Endothelial cell of umbilical vein (primary cell): ENCODE measurements around the gene ACIN1. TPM values are rescaled to one million over a fixed set of nuclear protein-coding genes. Genes with fewer than 3 reads are reported as not detected.

ENCODE experiments used
- BruUV-seq: library from RNA; stranded (reverse); fragments of 400-500 nt; replicated peaks from 2 replicates; lab custom pipeline; 2021; lab: Mats Ljungman, UMichigan
- CTCF ChIA-PET: fragments of 300-600, 350-600 bp; sonication (Branson Sonifier 250); formaldehyde crosslinking; loops from one replicate; lab custom pipeline; 2021; ENCODE audit warnings: antibody characterized with exemption, inconsistent platforms; lab: Charles Lee
- POLR2A ChIA-PET: fragments of 300-600, 350-600 bp; sonication (Branson Sonifier 250); formaldehyde crosslinking; loops from one replicate; lab custom pipeline; 2021; ENCODE audit warnings: antibody characterized with exemption, inconsistent platforms; lab: Charles Lee
- DNase-seq: peaks from one replicate; pipeline ENCODE4 v3.0.0-alpha.2; 2011; ENCODE audit warnings: low read depth, low spot score
- FAIRE-seq: peaks from 2 replicates; lab custom pipeline; 2011; peaks lifted over from hg19 to GRCh38; lab: Jason Lieb, UNC
- H2AFZ ChIP-seq: 2 replicates; pipeline ENCODE4 v1.6.0; 2012; ENCODE audit warnings: low read depth, low read length, control low read depth, inconsistent platforms
- H3K27ac ChIP-seq: 2 replicates; pipeline ENCODE4 v1.5.1; 2011; ENCODE audit warnings: low read depth, mild to moderate bottlenecking, control low read depth, low read length, moderate library complexity; ENCODE audit not compliant: insufficient read depth
- H3K27me3 ChIP-seq, 2 experiments: 2 replicates each; pipeline versions ENCODE4 v1.6.0 to v1.6.1; 2011; ENCODE audit warnings: low read length in 2 of 2, mixed read lengths in 1 of 2; ENCODE audit not compliant: control insufficient read depth in 2 of 2, insufficient read depth in 2 of 2
- H3K36me3 ChIP-seq, 2 experiments: 2 replicates in 1 of 2; 3 replicates in 1 of 2; pipeline ENCODE4 v1.5.1; 2011; ENCODE audit warnings: low read length in 2 of 2, mild to moderate bottlenecking in 1 of 2, moderate library complexity in 1 of 2; ENCODE audit not compliant: control insufficient read depth in 2 of 2, insufficient read depth in 2 of 2; ENCODE audit errors: extremely low read depth in 1 of 2
- H3K4me1 ChIP-seq: 3 replicates; pipeline ENCODE4 v1.5.1; 2011; ENCODE audit warnings: mild to moderate bottlenecking, low read length; ENCODE audit not compliant: control insufficient read depth, insufficient read depth; ENCODE audit errors: extremely low read depth
- H3K4me2 ChIP-seq: 2 replicates; pipeline ENCODE4 v1.6.1; 2011; ENCODE audit warnings: low read length, control low read depth, mixed read lengths; ENCODE audit not compliant: insufficient read depth
- H3K4me3 ChIP-seq, 3 experiments: fragments of 200-600 bp in 1 of 3; sonication (generic), shearing (Covaris generic) in 1 of 3; replicated peaks in 1 of 3; 2 replicates each; pipeline ENCODE4 v1.5.1; 2011 to 2016; ENCODE audit warnings: control low read depth in 3 of 3, low read length in 3 of 3, mild to moderate bottlenecking in 2 of 3, inconsistent platforms in 1 of 3, low read depth in 1 of 3, moderate library complexity in 1 of 3; ENCODE audit not compliant: insufficient read depth in 1 of 3
- H3K79me2 ChIP-seq: 2 replicates; pipeline ENCODE4 v1.6.0; 2012; ENCODE audit warnings: low read length, inconsistent platforms; ENCODE audit not compliant: control insufficient read depth, insufficient read depth
- H3K9ac ChIP-seq: replicated peaks from 2 replicates; pipeline ENCODE3; 2011; ENCODE audit warnings: low read length, control low read depth; ENCODE audit not compliant: insufficient read depth; ENCODE audit errors: extremely low read depth
- H3K9me1 ChIP-seq: replicated peaks from 3 replicates; pipeline ENCODE4 v1.6.0; 2011; ENCODE audit warnings: mild to moderate bottlenecking, low read length; ENCODE audit not compliant: control insufficient read depth, insufficient read depth; ENCODE audit errors: extremely low read depth
- H3K9me3 ChIP-seq: replicated peaks from 2 replicates; pipeline ENCODE4 v1.5.1; 2012; ENCODE audit warnings: low read length, inconsistent platforms; ENCODE audit not compliant: control insufficient read depth, insufficient read depth
- H4K20me1 ChIP-seq: replicated peaks from 2 replicates; pipeline ENCODE3; 2011; ENCODE audit warnings: mild to moderate bottlenecking, low read length; ENCODE audit not compliant: control insufficient read depth, insufficient read depth; ENCODE audit errors: extremely low read depth
- EZH2 ChIP-seq: IDR thresholded peaks from 2 replicates; pipeline ENCODE4 v1.6.1; 2012; ENCODE audit warnings: borderline replicate concordance, low read depth, mild to moderate bottlenecking, moderate library complexity, low read length, inconsistent platforms; ENCODE audit not compliant: severe bottlenecking
- FOS ChIP-seq: IDR thresholded peaks from 2 replicates; pipeline ENCODE4 v1.6.1; 2011; ENCODE audit warnings: mild to moderate bottlenecking, low read length, moderate library complexity, borderline replicate concordance; ENCODE audit not compliant: insufficient read depth
- GATA2 ChIP-seq: IDR thresholded peaks from 2 replicates; pipeline ENCODE4 v1.7.0; 2011; ENCODE audit warnings: low read depth, mild to moderate bottlenecking, moderate library complexity, mixed read lengths, low read length; ENCODE audit not compliant: insufficient read length, insufficient read depth
- JUN ChIP-seq: IDR thresholded peaks from 2 replicates; pipeline ENCODE4 v1.6.1; 2011; ENCODE audit warnings: borderline replicate concordance, low read depth; ENCODE audit not compliant: insufficient read length, insufficient read depth
- MYC ChIP-seq: IDR thresholded peaks from one replicate; pipeline ENCODE4 v1.6.1; 2011; ENCODE audit warnings: mild to moderate bottlenecking, low read depth, low read length
- dilution Hi-C: fragments of 300-500 bp; cut with MboI; formaldehyde crosslinking; loops from one replicate; pipeline ENCODE4 v1.15.0; 2019; ENCODE audit warnings: low sequenced_read_pairs; ENCODE audit not compliant: extremely low pct_ligation_motif_present
- intact Hi-C: fragments of 100-400 bp; cut with micrococcal nuclease; formaldehyde crosslinking; loops from one replicate; pipeline ENCODE4 v1.10.0; 2022
- polyA plus RNA-seq, 4 experiments: library from polyadenylated mRNA; depleted of rRNA in 3 of 4; stranded (reverse) in 3 of 4; unstranded in 1 of 4; fragments of >200 nt; gene quantifications; 2 replicates each; pipeline versions ENCODE4 v1.2.1 to v1.2.3, GENCODE V29; 2011 to 2012; ENCODE audit warnings: missing spikeins in 1 of 4
- total RNA-seq: library from RNA; stranded (reverse); gene quantifications from 2 replicates; pipeline ENCODE4 v1.2.3, GENCODE V29; 2021
- TF ChIP-seq, protein P1 (sequence below), 2 donors: IDR thresholded peaks; 1 replicate in 1 of 2; 2 replicates in 1 of 2; pipeline ENCODE4 v1.5.1; 2011; ENCODE audit warnings: low read length in 2 of 2, mild to moderate bottlenecking in 2 of 2, moderate library complexity in 2 of 2, control low read depth in 1 of 2, inconsistent platforms in 1 of 2, low read depth in 1 of 2; ENCODE audit not compliant: insufficient read depth in 1 of 2; ENCODE audit errors: extremely low read depth in 1 of 2
- TF ChIP-seq, protein P2 (sequence below): IDR thresholded peaks from 2 replicates; pipeline ENCODE4 v1.6.1; 2011; ENCODE audit not compliant: insufficient read depth, insufficient read length

Gene ACIN1
- total and polyA plus RNA-seq, 2 donors (not counting 3 experiments of a cell fraction or from before 2014, with no cell fraction given), result 146 to 240 TPM

DNA sequence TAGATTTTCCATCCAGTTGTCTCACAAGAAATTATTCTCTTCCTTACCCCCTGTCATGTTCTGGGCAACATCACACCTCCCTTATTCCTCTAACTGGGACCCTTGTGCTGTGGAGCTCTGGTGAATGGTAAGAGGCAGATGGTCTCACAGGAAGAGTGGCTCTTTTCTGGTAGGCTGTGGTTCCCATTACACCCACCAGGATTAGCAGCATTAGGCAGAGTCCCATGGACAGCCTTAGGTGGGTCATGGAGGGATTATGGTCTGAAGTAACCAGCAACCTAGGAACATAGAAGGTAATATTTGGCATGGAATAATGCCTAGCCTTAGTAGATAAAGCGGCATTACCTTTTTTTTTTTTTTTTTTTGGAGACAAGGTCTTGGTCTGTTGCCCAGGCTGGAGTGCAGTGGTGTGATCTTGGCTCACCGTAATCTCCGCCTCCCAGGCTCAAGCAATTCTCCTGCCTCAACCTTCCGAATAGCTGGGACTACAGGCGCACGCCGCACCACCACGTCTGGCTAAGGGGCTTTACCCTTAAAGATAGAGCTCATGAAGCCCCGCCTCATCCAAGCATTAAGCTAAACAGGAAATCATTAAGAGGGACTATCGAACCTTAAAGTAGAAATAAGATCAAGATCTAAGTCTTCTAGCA is 4.4 kb upstream of the ACIN1 start:
- Histone ChIP-seq H3K36me3 (peaks cover 5 to 13% of the 10 kb centered on the region in 2 experiments), H3K4me3 (no peak overlapping the region), H3K9me3 (no peaks in the 10 kb centered on the region), H3K79me2 (peaks cover 33% of the 10 kb centered on the region), H3K27ac (no peak overlapping the region), H2AFZ (no peak overlapping the region), H3K4me2 (no peak overlapping the region), H3K4me1 (peaks cover 9% of the 10 kb centered on the region), H3K9me1 (no peaks in the 10 kb centered on the region), H3K9ac (no peak overlapping the region), H4K20me1 (no peaks in the 10 kb centered on the region), H3K27me3 (no peaks in the 10 kb centered on the region)
- FAIRE-seq, result no peak
- POLR2A ChIA-PET, result no interaction called here
- intact Hi-C loops, result no loop called here
- dilution Hi-C loops, result no loop called here
- no peak for DNase-seq
- CTCF ChIA-PET, result interaction anchor here (0.9 to 1.5 kb wide), 6 partner anchors 8 to 113 kb away, joined by 3 to 11 read pairs (median 5); no protein-coding TSS in a partner anchor
- BruUV-seq, result no TSS peak
- TF ChIP-seq, protein P1, sequence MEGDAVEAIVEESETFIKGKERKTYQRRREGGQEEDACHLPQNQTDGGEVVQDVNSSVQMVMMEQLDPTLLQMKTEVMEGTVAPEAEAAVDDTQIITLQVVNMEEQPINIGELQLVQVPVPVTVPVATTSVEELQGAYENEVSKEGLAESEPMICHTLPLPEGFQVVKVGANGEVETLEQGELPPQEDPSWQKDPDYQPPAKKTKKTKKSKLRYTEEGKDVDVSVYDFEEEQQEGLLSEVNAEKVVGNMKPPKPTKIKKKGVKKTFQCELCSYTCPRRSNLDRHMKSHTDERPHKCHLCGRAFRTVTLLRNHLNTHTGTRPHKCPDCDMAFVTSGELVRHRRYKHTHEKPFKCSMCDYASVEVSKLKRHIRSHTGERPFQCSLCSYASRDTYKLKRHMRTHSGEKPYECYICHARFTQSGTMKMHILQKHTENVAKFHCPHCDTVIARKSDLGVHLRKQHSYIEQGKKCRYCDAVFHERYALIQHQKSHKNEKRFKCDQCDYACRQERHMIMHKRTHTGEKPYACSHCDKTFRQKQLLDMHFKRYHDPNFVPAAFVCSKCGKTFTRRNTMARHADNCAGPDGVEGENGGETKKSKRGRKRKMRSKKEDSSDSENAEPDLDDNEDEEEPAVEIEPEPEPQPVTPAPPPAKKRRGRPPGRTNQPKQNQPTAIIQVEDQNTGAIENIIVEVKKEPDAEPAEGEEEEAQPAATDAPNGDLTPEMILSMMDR (IDR thresholded peaks at IDR 0.05; ENCODE audit: extremely low read depth in 1 of 2, insufficient read depth in 1 of 2, low read depth in 1 of 2, low read length in 2 of 2), result no peak
- TF ChIP-seq MYC (no peak), JUN (no peak), FOS (no peak), EZH2 (no peak), GATA2 (no peak)
- TF ChIP-seq, protein P2, sequence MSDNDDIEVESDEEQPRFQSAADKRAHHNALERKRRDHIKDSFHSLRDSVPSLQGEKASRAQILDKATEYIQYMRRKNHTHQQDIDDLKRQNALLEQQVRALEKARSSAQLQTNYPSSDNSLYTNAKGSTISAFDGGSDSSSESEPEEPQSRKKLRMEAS, result no peak
